ENCODE results near the gene USP9X. TPM values are rescaled to one million over a fixed set of nuclear protein-coding genes. Genes with fewer than 3 reads are reported as not detected.
A peak's percentile ranks its signal among the peaks of the same experiment; 100 is the strongest.

Gene USP9X
- total RNA-seq, 1 experiment from 2014 or later = 163 TPM

DNA sequence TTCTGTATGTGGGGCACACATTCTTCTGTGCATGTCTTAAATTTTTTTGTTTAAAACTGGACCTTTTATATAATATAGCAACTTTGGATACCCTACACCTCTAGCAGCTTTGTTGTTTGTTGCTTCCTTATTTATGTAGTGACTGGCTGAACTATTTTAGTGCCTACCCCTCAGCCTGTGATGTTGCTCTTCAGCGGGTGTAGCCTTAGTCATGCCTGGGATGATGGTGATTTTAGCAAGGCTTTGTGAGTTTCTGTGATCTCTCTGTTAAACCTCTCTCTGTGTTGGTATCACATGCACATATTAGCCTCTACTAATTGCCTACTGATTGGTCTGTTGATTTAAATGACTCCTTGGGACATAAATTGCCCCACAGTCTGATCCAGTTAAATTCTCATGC, 22.8 kb downstream of the USP9X start (continued):
- no peak for TF ChIP-seq ZNF232 (CRISPR knock-in tag; IDR thresholded peaks at IDR 0.05)
- no peak for TF ChIP-seq PRRX2 (CRISPR knock-in tag; IDR thresholded peaks at IDR 0.05)

DNA sequence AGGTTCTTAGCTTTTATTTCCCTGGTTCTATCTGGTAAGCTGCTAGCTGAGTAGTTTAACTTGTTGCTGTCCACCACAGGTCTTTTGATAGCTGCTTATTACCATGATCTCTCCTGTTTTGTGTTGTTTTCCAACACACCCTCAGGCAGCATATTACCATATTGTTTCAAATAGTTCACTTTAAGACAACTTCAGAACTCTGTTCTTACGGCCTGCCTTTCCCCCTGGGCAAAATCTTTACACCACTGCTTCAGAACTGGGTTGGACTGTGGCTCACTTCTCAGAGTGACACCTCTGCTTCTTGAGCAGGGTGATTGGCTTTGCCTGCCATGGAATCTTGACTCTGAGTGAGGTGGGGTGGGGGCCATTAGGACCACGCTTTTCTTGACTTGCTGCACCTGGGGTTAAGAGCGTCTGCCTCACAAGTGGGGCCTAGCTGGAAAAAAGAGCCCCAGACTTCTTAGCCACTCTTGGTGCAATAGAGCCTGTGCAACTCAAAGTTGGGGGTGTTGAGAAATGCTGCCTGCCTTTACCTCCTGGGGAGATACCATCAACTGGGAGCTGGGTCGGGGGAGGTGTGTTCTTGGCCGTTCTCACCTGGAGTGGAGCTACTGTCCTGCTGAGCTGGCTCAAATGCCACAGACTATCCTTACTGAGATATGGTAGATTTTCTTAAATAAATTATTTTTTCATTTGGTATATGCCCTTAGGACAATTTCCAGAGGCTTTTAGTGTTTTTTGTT, 23.4 kb downstream of the USP9X start:
- TF ChIP-seq NR2C2 (CRISPR knock-in tag; IDR thresholded peaks at IDR 0.05) (no peak), GABPB1 (CRISPR knock-in tag; IDR thresholded peaks at IDR 0.05) (no peak), NR3C1 (CRISPR knock-in tag; conservative IDR thresholded peaks at IDR 0.05; ENCODE audit: low read depth) (no peak), ZNF416 (CRISPR knock-in tag; IDR thresholded peaks at IDR 0.05) (no peak), JAZF1 (CRISPR knock-in tag; IDR thresholded peaks at IDR 0.05) (no peak), NFATC4 (CRISPR knock-in tag; IDR thresholded peaks at IDR 0.05) (no peak), OVOL2 (CRISPR knock-in tag; IDR thresholded peaks at IDR 0.05; ENCODE audit: borderline replicate concordance) (no peak)
- TF ChIP-seq, protein P1, sequence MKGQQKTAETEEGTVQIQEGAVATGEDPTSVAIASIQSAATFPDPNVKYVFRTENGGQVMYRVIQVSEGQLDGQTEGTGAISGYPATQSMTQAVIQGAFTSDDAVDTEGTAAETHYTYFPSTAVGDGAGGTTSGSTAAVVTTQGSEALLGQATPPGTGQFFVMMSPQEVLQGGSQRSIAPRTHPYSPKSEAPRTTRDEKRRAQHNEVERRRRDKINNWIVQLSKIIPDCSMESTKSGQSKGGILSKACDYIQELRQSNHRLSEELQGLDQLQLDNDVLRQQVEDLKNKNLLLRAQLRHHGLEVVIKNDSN (CRISPR knock-in tag; IDR thresholded peaks at IDR 0.05) = no peak
- TF ChIP-seq, protein P2, sequence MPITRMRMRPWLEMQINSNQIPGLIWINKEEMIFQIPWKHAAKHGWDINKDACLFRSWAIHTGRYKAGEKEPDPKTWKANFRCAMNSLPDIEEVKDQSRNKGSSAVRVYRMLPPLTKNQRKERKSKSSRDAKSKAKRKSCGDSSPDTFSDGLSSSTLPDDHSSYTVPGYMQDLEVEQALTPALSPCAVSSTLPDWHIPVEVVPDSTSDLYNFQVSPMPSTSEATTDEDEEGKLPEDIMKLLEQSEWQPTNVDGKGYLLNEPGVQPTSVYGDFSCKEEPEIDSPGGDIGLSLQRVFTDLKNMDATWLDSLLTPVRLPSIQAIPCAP (CRISPR knock-in tag; IDR thresholded peaks at IDR 0.05) = no peak
- TF ChIP-seq, protein P3, sequence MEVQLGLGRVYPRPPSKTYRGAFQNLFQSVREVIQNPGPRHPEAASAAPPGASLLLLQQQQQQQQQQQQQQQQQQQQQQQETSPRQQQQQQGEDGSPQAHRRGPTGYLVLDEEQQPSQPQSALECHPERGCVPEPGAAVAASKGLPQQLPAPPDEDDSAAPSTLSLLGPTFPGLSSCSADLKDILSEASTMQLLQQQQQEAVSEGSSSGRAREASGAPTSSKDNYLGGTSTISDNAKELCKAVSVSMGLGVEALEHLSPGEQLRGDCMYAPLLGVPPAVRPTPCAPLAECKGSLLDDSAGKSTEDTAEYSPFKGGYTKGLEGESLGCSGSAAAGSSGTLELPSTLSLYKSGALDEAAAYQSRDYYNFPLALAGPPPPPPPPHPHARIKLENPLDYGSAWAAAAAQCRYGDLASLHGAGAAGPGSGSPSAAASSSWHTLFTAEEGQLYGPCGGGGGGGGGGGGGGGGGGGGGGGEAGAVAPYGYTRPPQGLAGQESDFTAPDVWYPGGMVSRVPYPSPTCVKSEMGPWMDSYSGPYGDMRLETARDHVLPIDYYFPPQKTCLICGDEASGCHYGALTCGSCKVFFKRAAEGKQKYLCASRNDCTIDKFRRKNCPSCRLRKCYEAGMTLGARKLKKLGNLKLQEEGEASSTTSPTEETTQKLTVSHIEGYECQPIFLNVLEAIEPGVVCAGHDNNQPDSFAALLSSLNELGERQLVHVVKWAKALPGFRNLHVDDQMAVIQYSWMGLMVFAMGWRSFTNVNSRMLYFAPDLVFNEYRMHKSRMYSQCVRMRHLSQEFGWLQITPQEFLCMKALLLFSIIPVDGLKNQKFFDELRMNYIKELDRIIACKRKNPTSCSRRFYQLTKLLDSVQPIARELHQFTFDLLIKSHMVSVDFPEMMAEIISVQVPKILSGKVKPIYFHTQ (CRISPR knock-in tag; IDR thresholded peaks at IDR 0.05) = no peak
- TF ChIP-seq, protein P4, sequence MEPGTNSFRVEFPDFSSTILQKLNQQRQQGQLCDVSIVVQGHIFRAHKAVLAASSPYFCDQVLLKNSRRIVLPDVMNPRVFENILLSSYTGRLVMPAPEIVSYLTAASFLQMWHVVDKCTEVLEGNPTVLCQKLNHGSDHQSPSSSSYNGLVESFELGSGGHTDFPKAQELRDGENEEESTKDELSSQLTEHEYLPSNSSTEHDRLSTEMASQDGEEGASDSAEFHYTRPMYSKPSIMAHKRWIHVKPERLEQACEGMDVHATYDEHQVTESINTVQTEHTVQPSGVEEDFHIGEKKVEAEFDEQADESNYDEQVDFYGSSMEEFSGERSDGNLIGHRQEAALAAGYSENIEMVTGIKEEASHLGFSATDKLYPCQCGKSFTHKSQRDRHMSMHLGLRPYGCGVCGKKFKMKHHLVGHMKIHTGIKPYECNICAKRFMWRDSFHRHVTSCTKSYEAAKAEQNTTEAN (CRISPR knock-in tag; IDR thresholded peaks at IDR 0.05) = no peak
- TF ChIP-seq, protein P5, sequence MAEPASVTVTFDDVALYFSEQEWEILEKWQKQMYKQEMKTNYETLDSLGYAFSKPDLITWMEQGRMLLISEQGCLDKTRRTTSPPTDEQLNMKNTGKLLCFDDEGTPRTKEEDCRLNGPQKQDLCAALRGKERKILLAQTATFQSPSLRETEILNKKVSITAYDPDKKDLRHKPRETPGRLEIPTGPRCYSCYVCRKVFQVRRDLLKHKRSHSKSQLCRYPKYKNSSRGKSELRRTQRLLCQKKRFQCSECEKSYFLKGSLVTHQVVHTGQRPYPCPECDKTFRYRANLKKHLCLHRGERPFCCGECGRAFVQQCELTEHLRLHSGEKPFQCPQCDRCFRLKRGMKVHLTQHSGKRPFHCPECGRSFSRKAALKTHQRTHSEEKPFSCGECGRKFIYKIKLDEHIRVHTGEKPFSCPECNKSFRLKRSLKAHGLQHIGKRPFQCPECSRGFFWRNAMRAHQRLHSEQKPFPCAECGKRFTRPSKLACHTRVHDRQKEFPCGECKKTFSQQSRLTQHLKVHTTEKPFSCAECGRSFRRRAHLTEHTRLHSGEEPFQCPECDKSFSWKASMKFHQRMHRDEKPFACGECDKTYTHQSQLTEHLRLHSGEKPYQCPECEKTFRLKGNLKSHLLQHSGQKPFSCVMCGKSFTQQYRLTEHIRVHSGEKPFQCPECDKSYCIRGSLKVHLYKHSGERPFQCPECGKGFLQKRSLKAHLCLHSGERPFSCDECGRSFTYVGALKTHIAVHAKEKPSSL (CRISPR knock-in tag; conservative IDR thresholded peaks at IDR 0.05) = no peak
- POLR2A ChIA-PET = no interaction called here
- H3K27ac Mint-ChIP-seq = peak overlapping the region; percentile 95
- CTCF ChIA-PET = no interaction called here
- DNase-seq (ENCODE audit: low spot score) = peak; percentile 18
- peak overlapping the region; percentile 55 for H3K4me3 Mint-ChIP-seq
- no peaks in the 10 kb centered on the region for H3K27me3 Mint-ChIP-seq (ENCODE audit: low read depth)
- H3K36me3 Mint-ChIP-seq = no peaks in the 10 kb centered on the region
- H3K9me3 Mint-ChIP-seq = no peaks in the 10 kb centered on the region
- peaks cover 84% of the 10 kb centered on the region for H3K4me1 Mint-ChIP-seq
- peak; percentile 62 for ATAC-seq

DNA sequence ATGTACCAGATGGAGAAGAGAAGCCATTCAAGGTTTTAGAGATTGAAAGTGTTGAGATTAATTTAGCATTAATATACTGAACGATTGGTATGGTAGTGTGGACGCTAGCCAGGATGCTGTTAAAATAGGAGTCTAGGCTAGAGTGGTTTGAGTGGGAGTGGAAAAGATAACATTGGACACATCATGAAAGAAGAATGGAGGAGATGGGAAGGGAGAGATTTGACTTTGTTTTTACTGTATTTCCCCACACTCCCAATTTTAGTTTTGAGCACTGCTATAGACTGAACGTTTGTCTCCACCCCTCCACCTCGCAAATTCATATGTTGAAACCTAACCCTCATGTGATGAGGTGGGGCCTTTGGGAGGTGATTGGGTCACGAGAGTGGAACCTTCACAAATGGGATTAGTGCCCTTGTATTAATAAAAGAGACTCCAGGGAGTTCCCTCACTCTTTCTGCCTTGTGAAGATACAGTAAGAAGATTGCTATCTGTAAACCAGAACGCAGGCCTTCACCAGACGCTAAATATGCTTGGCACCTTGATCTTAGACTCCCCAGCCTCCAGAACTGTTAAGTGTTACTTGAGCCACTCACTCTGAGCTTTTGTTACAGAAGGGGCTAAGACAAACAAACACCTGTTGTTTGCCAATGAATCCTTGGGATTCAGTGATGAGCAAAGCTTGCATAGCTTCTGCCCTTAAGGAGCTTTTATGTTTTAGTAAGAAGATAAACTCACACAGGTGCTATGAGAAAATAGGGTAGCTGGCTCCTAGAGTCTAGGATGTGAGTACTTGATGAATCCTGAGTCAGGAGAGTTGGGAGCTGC, 25.8 kb downstream of the USP9X start:
- CTCF ChIA-PET = no interaction called here
- peak; percentile 36 for ATAC-seq
- peaks cover 75% of the 10 kb centered on the region for H3K4me1 Mint-ChIP-seq
- H3K27me3 Mint-ChIP-seq (ENCODE audit: low read depth) = no peaks in the 10 kb centered on the region
- DNase-seq (ENCODE audit: low spot score) = no peak
- no peaks in the 10 kb centered on the region for H3K36me3 Mint-ChIP-seq
- H3K9me3 Mint-ChIP-seq = no peaks in the 10 kb centered on the region
- H3K27ac Mint-ChIP-seq = peak overlapping the region; percentile 98
- POLR2A ChIA-PET = no interaction called here
- peak overlapping the region; percentile 60 for H3K4me3 Mint-ChIP-seq
- TF ChIP-seq, protein P6, sequence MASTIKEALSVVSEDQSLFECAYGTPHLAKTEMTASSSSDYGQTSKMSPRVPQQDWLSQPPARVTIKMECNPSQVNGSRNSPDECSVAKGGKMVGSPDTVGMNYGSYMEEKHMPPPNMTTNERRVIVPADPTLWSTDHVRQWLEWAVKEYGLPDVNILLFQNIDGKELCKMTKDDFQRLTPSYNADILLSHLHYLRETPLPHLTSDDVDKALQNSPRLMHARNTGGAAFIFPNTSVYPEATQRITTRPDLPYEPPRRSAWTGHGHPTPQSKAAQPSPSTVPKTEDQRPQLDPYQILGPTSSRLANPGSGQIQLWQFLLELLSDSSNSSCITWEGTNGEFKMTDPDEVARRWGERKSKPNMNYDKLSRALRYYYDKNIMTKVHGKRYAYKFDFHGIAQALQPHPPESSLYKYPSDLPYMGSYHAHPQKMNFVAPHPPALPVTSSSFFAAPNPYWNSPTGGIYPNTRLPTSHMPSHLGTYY (CRISPR knock-in tag; IDR thresholded peaks at IDR 0.05) = no peak
- TF ChIP-seq NFYB (CRISPR knock-in tag; conservative IDR thresholded peaks at IDR 0.05; ENCODE audit: low read depth) (no peak), SP1 (CRISPR knock-in tag; conservative IDR thresholded peaks at IDR 0.05) (no peak), ZBTB21 (CRISPR knock-in tag; IDR thresholded peaks at IDR 0.05; ENCODE audit: borderline replicate concordance) (no peak), JAZF1 (CRISPR knock-in tag; IDR thresholded peaks at IDR 0.05) (no peak)
- TF ChIP-seq, protein P7, sequence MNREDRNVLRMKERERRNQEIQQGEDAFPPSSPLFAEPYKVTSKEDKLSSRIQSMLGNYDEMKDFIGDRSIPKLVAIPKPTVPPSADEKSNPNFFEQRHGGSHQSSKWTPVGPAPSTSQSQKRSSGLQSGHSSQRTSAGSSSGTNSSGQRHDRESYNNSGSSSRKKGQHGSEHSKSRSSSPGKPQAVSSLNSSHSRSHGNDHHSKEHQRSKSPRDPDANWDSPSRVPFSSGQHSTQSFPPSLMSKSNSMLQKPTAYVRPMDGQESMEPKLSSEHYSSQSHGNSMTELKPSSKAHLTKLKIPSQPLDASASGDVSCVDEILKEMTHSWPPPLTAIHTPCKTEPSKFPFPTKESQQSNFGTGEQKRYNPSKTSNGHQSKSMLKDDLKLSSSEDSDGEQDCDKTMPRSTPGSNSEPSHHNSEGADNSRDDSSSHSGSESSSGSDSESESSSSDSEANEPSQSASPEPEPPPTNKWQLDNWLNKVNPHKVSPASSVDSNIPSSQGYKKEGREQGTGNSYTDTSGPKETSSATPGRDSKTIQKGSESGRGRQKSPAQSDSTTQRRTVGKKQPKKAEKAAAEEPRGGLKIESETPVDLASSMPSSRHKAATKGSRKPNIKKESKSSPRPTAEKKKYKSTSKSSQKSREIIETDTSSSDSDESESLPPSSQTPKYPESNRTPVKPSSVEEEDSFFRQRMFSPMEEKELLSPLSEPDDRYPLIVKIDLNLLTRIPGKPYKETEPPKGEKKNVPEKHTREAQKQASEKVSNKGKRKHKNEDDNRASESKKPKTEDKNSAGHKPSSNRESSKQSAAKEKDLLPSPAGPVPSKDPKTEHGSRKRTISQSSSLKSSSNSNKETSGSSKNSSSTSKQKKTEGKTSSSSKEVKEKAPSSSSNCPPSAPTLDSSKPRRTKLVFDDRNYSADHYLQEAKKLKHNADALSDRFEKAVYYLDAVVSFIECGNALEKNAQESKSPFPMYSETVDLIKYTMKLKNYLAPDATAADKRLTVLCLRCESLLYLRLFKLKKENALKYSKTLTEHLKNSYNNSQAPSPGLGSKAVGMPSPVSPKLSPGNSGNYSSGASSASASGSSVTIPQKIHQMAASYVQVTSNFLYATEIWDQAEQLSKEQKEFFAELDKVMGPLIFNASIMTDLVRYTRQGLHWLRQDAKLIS (CRISPR knock-in tag; IDR thresholded peaks at IDR 0.05; ENCODE audit: borderline replicate concordance) = no peak
